Measurements from ENCODE around the gene SMG6.

Gene SMG6

GRCh38 chr17:2295575-2295974, 8.0 kb downstream of the SMG6 start:
- no peak for TF ChIP-seq CTCF (IDR thresholded peaks at IDR 0.05; ENCODE audit: borderline replicate concordance, control extremely low read depth, extremely low read depth, insufficient read depth, missing control alignments)
- in situ Hi-C loops (cut with MboI; ENCODE audit: low sequenced_read_pairs, unreplicated experiment) = loop anchor here (25.0 kb wide), 1 partner anchor 408 kb away; no protein-coding TSS in a partner anchor
- peak; percentile 45 for DNase-seq (ENCODE audit: low spot score)

GRCh38 chr17:2292100-2292499, 11.5 kb downstream of the SMG6 start:
- DNase-seq (ENCODE audit: low spot score) = no peak
- no peak for TF ChIP-seq CTCF (IDR thresholded peaks at IDR 0.05; ENCODE audit: borderline replicate concordance, control extremely low read depth, extremely low read depth, insufficient read depth, missing control alignments)
- in situ Hi-C loops (cut with MboI; ENCODE audit: low sequenced_read_pairs, unreplicated experiment) = loop anchor here (25.0 kb wide), 1 partner anchor 405 kb away; no protein-coding TSS in a partner anchor

- in situ Hi-C loops (cut with MboI; ENCODE audit: low sequenced_read_pairs, unreplicated experiment) = loop anchor here (25.0 kb wide), 1 partner anchor 403 kb away; no protein-coding TSS in a partner anchor
- DNase-seq (ENCODE audit: low spot score) = peak; percentile 48
- no peak for TF ChIP-seq CTCF (IDR thresholded peaks at IDR 0.05; ENCODE audit: borderline replicate concordance, control extremely low read depth, extremely low read depth, insufficient read depth, missing control alignments)
Observed at GRCh38 chr17:2289878-2290478, 13.6 kb downstream of the SMG6 start.

GRCh38 chr17:2283302-2283701, 20.3 kb downstream of the SMG6 start:
- in situ Hi-C loops (cut with MboI; ENCODE audit: low sequenced_read_pairs, unreplicated experiment) = loop anchor here (25.0 kb wide), 1 partner anchor 396 kb away; no protein-coding TSS in a partner anchor
- no peak for TF ChIP-seq CTCF (IDR thresholded peaks at IDR 0.05; ENCODE audit: borderline replicate concordance, control extremely low read depth, extremely low read depth, insufficient read depth, missing control alignments)
- no peak for DNase-seq (ENCODE audit: low spot score)

- in situ Hi-C loops (cut with MboI; ENCODE audit: low sequenced_read_pairs, unreplicated experiment) = loop anchor here (25.0 kb wide), 1 partner anchor 395 kb away; no protein-coding TSS in a partner anchor
- TF ChIP-seq CTCF (IDR thresholded peaks at IDR 0.05; ENCODE audit: borderline replicate concordance, control extremely low read depth, extremely low read depth, insufficient read depth, missing control alignments) = peak; percentile 42
- DNase-seq (ENCODE audit: low spot score) = peak; percentile 62
Observed at GRCh38 chr17:2282297-2282873, 21.2 kb downstream of the SMG6 start.

- no peak for DNase-seq (ENCODE audit: low spot score)
- TF ChIP-seq CTCF (IDR thresholded peaks at IDR 0.05; ENCODE audit: borderline replicate concordance, control extremely low read depth, extremely low read depth, insufficient read depth, missing control alignments) = no peak
- in situ Hi-C loops (cut with MboI; ENCODE audit: low sequenced_read_pairs, unreplicated experiment) = loop anchor here (25.0 kb wide), 1 partner anchor 392 kb away; no protein-coding TSS in a partner anchor
Observed at GRCh38 chr17:2279707-2280106, 23.9 kb downstream of the SMG6 start.

Measured in GM13976 (cell line).